Lower leg skin (tissue), 3 donors: ENCODE measurements around the gene DPYSL5.

Source experiments
- POLR2A ChIP-seq, 2 donors: fragments of 450-650 bp; IDR thresholded peaks; one replicate each; pipeline ENCODE4 v1.6.1; 2016 to 2017; ENCODE audit warnings: antibody characterized with exemption in 2 of 2, mild to moderate bottlenecking in 1 of 2, moderate library complexity in 1 of 2
- TF ChIP-seq, protein P1 (sequence below), 3 donors: fragments of 450-650 bp; IDR thresholded peaks; one replicate each; pipeline ENCODE4 v1.5.1; 2016; ENCODE audit warnings: antibody characterized with exemption in 3 of 3, mild to moderate bottlenecking in 3 of 3, moderate library complexity in 2 of 3

DNA sequence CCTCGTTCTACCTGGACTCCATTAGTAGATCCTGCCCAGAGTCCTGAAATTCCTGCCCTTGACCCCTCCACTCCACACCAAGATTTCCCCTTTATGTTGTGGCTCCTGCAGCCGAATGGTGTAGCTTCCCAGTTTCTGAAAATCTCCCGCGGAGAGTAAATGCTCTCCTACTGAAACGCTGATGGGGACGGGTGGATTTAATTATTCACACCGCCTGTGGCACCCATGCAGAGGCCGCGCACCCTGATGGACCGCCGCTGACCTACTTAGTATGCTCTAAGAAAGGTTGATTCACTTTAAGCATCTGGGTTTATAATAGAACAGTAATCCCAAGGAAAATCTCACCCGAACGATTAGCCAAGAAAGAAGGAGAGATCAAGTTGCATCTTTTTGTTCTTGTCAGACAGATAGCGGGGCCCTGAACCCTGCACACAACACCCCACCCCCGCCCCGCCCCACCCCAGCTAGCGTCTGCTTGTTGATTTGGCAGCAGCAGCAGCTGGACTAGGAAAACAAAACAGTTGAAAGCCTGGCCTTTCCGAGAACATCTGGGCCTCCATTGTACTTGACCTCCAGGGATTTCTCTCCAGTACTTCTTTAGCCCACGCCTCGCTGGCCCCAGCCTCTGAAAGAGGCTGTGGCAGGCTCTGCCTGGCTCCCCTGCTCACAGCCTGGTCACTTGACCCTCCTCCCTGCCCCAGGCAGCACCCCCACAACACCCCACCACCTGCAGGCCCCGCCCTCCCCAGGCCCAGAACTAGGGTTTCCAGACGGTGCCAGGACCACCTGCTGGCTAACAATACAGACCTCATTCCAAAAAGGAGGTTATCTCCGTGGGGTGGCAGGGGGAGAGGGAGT lies 53.6 kb downstream of the DPYSL5 start:
- no peak for TF ChIP-seq POLR2A (IDR thresholded peaks at IDR 0.05)
- TF ChIP-seq, protein P1, sequence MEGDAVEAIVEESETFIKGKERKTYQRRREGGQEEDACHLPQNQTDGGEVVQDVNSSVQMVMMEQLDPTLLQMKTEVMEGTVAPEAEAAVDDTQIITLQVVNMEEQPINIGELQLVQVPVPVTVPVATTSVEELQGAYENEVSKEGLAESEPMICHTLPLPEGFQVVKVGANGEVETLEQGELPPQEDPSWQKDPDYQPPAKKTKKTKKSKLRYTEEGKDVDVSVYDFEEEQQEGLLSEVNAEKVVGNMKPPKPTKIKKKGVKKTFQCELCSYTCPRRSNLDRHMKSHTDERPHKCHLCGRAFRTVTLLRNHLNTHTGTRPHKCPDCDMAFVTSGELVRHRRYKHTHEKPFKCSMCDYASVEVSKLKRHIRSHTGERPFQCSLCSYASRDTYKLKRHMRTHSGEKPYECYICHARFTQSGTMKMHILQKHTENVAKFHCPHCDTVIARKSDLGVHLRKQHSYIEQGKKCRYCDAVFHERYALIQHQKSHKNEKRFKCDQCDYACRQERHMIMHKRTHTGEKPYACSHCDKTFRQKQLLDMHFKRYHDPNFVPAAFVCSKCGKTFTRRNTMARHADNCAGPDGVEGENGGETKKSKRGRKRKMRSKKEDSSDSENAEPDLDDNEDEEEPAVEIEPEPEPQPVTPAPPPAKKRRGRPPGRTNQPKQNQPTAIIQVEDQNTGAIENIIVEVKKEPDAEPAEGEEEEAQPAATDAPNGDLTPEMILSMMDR (IDR thresholded peaks at IDR 0.05): no peak
